Stomach (tissue), 9 donors: Measurements from ENCODE around the gene TSPAN32. TPM values are rescaled to one million over a fixed set of nuclear protein-coding genes. Genes with fewer than 3 reads are reported as not detected.

Experiments used
- DNase-seq, 2 donors: peaks; one replicate each; pipeline versions ENCODE4 v3.0.0 to v3.0.0-alpha.2; 2013 to 2019
- H3K27ac ChIP-seq, 5 donors: fragments of 200-600 bp in 4 of 5; sonication (generic) in 4 of 5; one replicate each; pipeline ENCODE4 v1.5.1; 2013 to 2019; ENCODE audit warnings: mild to moderate bottlenecking in 1 of 5, moderate library complexity in 1 of 5
- H3K27me3 ChIP-seq, 3 donors: fragments of 200-600 bp; sonication (generic); one replicate each; pipeline ENCODE4 v1.5.1; 2017 to 2019; ENCODE audit warnings: mixed run types in 1 of 3
- H3K36me3 ChIP-seq, 4 donors: fragments of 200-600 bp; sonication (generic); 1 replicate in 3 of 4; 2 replicates in 1 of 4; pipeline ENCODE4 v1.5.1; 2016 to 2019
- H3K4me1 ChIP-seq, 4 donors: fragments of 200-600 bp; sonication (generic); one replicate each; pipeline ENCODE4 v1.5.1; 2016 to 2019
- H3K4me3 ChIP-seq, 4 donors: fragments of 200-600 bp; sonication (generic) in 3 of 4; one replicate each; pipeline ENCODE4 v1.5.1; 2016 to 2019; ENCODE audit warnings: mild to moderate bottlenecking in 1 of 4
- H3K9me3 ChIP-seq, 4 donors: fragments of 200-600 bp; sonication (generic); one replicate each; pipeline ENCODE4 v1.5.1; 2016 to 2019
- EP300 ChIP-seq: sonication (generic); formaldehyde crosslinking; IDR thresholded peaks from one replicate; pipeline ENCODE4 v1.6.1; 2017; ENCODE audit warnings: antibody characterized with exemption
- POLR2A ChIP-seq, 4 donors: fragments of 450-650 bp; IDR thresholded peaks; one replicate each; pipeline ENCODE4 v1.6.1; 2016; ENCODE audit warnings: antibody characterized with exemption in 4 of 4, control low read depth in 2 of 4, mild to moderate bottlenecking in 1 of 4, moderate library complexity in 1 of 4
- POLR2AphosphoS5 ChIP-seq, 3 donors: sonication (generic); formaldehyde crosslinking; IDR thresholded peaks; one replicate each; pipeline ENCODE4 v1.6.1; 2016; ENCODE audit warnings: antibody characterized with exemption in 3 of 3
- whole genome bisulfite sequencing, 5 donors: extraction: QIAGEN DNeasy Blood & Tissue Kit in 3 of 5; methylation state at CpG; one replicate each; pipeline versions ENCODE4 v1.1.5 to v1.1.7; 2013 to 2018; 5-methylcytosine and 5-hydroxymethylcytosine counted together
- intact Hi-C: fragments of 100-400 bp; cut with DNase I; formaldehyde crosslinking; loops from one replicate; pipeline ENCODE4 v1.15.1; 2023; ENCODE audit warnings: low total_unique reads
- polyA plus RNA-seq, 3 donors: library from polyadenylated mRNA; stranded (reverse); fragments of 200-250 nt; gene quantifications; one replicate each; pipeline ENCODE4 v1.2.3, GENCODE V29; 2013
- total RNA-seq, 5 donors: library from RNA; depleted of rRNA; stranded (reverse); fragments of >200 nt; gene quantifications; one replicate each; pipeline versions ENCODE4 v1.1.0 to v1.2.3, GENCODE V29; 2014 to 2016
- TF ChIP-seq, protein P1 (sequence below), 7 experiments: fragments of 450-650 bp in 4 of 7; fragments of 200-600 bp in 3 of 7; sonication (generic) in 3 of 7; IDR thresholded peaks; one replicate each; pipeline ENCODE4 v1.5.1; 2016 to 2019; ENCODE audit warnings: antibody characterized with exemption in 7 of 7, control low read depth in 2 of 7, mild to moderate bottlenecking in 1 of 7
- donor health status: healthy with polysubstance abuse.
- donor health status: Bipolar disorder and iron deficiency.
- donor health status: healthy.

TSPAN32 gene
- total and polyA plus RNA-seq, 8 donors = 1.1 to 9.0 (median 2.3) TPM; not detected in 4

DNA sequence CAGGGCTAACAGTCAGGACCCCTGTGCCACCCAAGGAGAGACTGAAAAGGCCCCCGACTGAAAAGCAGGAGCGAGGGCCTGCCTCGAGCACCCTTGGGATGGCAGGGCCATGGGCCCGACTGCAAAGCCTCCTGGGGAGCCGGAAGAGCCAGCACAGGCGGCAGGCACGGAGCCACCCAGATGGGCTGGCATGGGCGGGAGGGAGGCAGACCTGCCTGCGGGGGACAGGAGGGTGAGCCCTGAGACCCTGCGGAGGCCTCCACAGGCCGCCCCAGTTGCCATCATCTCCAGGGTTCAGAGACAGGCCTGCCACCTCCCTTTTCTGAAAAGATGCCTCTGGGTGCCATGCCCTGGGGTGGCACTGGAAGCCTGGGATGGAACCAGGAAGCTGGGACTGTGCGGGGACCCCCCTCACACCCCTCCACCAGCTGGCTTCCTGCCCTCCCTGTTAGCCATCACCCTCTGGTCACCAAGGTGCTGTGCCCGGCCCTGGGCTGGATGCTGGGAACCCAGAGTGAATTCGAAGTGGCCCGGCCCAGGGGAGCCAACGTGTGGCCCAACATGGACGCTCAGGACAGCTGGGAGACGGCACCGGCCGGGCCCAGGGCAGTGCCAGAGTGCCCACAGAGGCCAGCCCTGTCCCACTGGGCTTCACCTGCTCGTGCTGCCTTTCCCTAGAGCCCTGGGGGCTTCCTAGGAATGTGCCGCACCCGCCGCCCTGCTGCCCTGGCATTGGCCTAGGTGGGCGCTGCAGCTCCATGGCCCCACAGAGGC, 13.8 kb downstream of the TSPAN32 start:
- Histone ChIP-seq H3K27me3 (no peaks in the 10 kb centered on the region), H3K9me3 (no peaks in the 10 kb centered on the region), H3K4me3 (peak overlapping the region in 2 of 4 donors; percentile 5 to 19), H3K36me3 (peaks cover 0 to 6% (median 0%) of the 10 kb centered on the region in 4 donors), H3K27ac (peak overlapping the region; percentile 21 to 81 (median 80)), H3K4me1 (peaks cover 16 to 47% (median 31%) of the 10 kb centered on the region in 4 donors)
- WGBS, 5 donors = 49 to 70% (median 65%) methylated on average over 17 to 25 of the region's 25 CpGs
- peak in 1 of 2 donors; percentile 20 for DNase-seq
- no peak for TF ChIP-seq EP300
- TF ChIP-seq, protein P1, sequence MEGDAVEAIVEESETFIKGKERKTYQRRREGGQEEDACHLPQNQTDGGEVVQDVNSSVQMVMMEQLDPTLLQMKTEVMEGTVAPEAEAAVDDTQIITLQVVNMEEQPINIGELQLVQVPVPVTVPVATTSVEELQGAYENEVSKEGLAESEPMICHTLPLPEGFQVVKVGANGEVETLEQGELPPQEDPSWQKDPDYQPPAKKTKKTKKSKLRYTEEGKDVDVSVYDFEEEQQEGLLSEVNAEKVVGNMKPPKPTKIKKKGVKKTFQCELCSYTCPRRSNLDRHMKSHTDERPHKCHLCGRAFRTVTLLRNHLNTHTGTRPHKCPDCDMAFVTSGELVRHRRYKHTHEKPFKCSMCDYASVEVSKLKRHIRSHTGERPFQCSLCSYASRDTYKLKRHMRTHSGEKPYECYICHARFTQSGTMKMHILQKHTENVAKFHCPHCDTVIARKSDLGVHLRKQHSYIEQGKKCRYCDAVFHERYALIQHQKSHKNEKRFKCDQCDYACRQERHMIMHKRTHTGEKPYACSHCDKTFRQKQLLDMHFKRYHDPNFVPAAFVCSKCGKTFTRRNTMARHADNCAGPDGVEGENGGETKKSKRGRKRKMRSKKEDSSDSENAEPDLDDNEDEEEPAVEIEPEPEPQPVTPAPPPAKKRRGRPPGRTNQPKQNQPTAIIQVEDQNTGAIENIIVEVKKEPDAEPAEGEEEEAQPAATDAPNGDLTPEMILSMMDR (IDR thresholded peaks at IDR 0.05) = no peak
- TF ChIP-seq POLR2AphosphoS5 (IDR thresholded peaks at IDR 0.05) = no peak
- no peak for TF ChIP-seq POLR2A (IDR thresholded peaks at IDR 0.05)
- intact Hi-C loops = no loop called here

DNA sequence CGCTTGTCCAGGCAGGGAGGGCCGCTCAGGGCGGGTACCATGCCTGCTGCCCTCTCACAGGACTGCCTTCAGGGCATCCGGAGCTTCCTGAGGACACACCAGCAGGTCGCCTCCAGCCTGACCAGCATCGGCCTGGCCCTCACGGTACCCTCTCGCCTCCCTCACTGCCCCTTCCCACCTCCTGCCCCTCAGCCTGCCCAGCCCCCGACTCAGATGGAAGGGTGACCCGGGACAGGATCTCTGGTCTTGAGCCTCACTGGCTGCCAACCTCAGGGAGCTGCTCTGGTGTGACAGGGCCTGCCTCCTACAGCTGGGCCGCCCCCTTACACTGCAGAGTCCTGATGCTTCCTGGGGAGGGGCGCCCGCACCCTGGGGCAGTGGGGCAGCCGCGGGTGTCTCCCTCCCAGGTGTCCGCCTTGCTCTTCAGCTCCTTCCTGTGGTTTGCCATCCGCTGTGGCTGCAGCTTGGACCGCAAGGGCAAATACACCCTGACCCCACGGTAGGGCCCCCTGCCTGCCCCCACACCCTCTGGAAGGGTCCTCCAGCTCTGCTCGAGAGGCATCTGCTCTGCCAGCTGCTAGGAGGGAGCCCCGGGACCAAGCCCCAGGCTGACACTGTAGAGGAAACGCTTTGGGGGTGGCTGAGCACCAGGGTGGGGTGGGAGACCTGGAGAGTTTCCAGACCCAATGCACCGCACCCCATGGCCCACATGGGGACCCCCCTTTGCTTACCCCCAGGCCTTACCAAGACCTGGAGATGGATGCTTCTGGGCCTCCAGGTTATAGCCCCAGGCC, 14.6 kb downstream of the TSPAN32 start:
- TF ChIP-seq, protein P1 (IDR thresholded peaks at IDR 0.05) = no peak
- TF ChIP-seq EP300 (no peak), POLR2AphosphoS5 (IDR thresholded peaks at IDR 0.05) (no peak), POLR2A (IDR thresholded peaks at IDR 0.05) (no peak)
- peak overlapping the region in 3 of 5 donors; percentile 75 to 81 (median 81) for H3K27ac ChIP-seq

DNA sequence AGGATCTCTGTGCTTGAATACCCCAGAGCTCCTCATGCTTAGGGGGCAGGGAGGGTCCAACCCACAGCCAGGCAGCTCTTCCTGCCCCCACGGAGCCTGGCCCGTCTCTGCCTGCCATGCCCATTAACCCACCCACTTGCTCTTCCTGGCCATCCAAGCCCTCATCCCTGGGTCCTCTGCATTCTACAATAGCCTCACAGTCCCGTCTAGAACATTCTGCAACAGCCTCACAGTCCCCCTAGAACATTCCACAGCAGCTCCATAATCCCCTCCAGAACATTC, 15.1 kb downstream of the TSPAN32 start:
- no peaks in the 10 kb centered on the region for H3K27me3 ChIP-seq

More for the DNA sequence above, 14.6 kb downstream of the TSPAN32 start:
- intact Hi-C loops = no loop called here
- no peaks in the 10 kb centered on the region for H3K9me3 ChIP-seq
- peaks cover 16 to 45% (median 28%) of the 10 kb centered on the region in 4 donors for H3K4me1 ChIP-seq
- WGBS, 5 donors = 85 to 88% (median 86%) methylated on average over 8 to 23 of the region's 23 CpGs
- H3K4me3 ChIP-seq = no peak overlapping the region
- no peaks in the 10 kb centered on the region for H3K27me3 ChIP-seq
- peaks cover 0 to 6% (median 0%) of the 10 kb centered on the region in 4 donors for H3K36me3 ChIP-seq
- peak; percentile 15 to 23 for DNase-seq

More for the DNA sequence above, 15.1 kb downstream of the TSPAN32 start:
- Histone ChIP-seq H3K4me3 (no peak overlapping the region), H3K9me3 (no peaks in the 10 kb centered on the region), H3K27ac (peak overlapping the region in 1 of 5 donors; percentile 81), H3K4me1 (peaks cover 16 to 39% (median 27%) of the 10 kb centered on the region in 4 donors), H3K36me3 (peaks cover 0 to 6% (median 0%) of the 10 kb centered on the region in 4 donors)
- peak in 1 of 2 donors; percentile 14 for DNase-seq
- TF ChIP-seq POLR2AphosphoS5 (IDR thresholded peaks at IDR 0.05) (no peak), EP300 (no peak), POLR2A (IDR thresholded peaks at IDR 0.05) (no peak)
- TF ChIP-seq, protein P1 (IDR thresholded peaks at IDR 0.05) = no peak
- intact Hi-C loops = no loop called here
- WGBS, 5 donors = 82 to 97% (median 95%) methylated on average over 1 to 3 of the region's 3 CpGs
